ENCODE results near the gene IKZF2. TPM values are rescaled to one million over a fixed set of nuclear protein-coding genes. Genes with fewer than 3 reads are reported as not detected.

Gene IKZF2
- total and polyA plus RNA-seq, 4 donors: 0.35 to 4.7 (median 2.5) TPM

GRCh38 chr2:213189001-213189899 lies 37.8 kb upstream of the IKZF2 start:
- Histone ChIP-seq H3K9me3 (ENCODE audit: control insufficient read depth in 4 of 4, low read length in 3 of 4) (no peaks in the 10 kb centered on the region), H3K4me3 (ENCODE audit: low read depth in 1 of 3, low read length in 3 of 3) (no peak overlapping the region), H3K27me3 (ENCODE audit: control insufficient read depth in 4 of 4, insufficient read depth in 4 of 4, low read length in 3 of 4) (no peaks in the 10 kb centered on the region), H3K4me1 (ENCODE audit: control insufficient read depth in 4 of 4, insufficient read depth in 4 of 4, low read length in 3 of 4) (peaks cover 0 to 8% (median 0%) of the 10 kb centered on the region in 4 donors), H3K36me3 (ENCODE audit: control insufficient read depth in 4 of 4, insufficient read depth in 3 of 4, low read depth in 1 of 4, low read length in 3 of 4) (no peaks in the 10 kb centered on the region), H3K27ac (ENCODE audit: low read depth in 1 of 2, low read length in 2 of 2) (no peak overlapping the region), H3K9ac (ENCODE audit: low read depth in 1 of 2, low read length in 2 of 2) (no peak overlapping the region)
- TF ChIP-seq, protein P1, sequence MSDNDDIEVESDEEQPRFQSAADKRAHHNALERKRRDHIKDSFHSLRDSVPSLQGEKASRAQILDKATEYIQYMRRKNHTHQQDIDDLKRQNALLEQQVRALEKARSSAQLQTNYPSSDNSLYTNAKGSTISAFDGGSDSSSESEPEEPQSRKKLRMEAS (IDR thresholded peaks at IDR 0.05): no peak
- no peak for TF ChIP-seq EGR1 (IDR thresholded peaks at IDR 0.05; ENCODE audit: low read depth in 2 of 2)
- no peak for TF ChIP-seq TAF1 (conservative IDR thresholded peaks at IDR 0.05)
- TF ChIP-seq RAD21 (IDR thresholded peaks at IDR 0.05): no peak
- no peak for TF ChIP-seq FOXA2 (IDR thresholded peaks at IDR 0.05)
- no peak for TF ChIP-seq SP1 (IDR thresholded peaks at IDR 0.05)
- TF ChIP-seq, protein P2, sequence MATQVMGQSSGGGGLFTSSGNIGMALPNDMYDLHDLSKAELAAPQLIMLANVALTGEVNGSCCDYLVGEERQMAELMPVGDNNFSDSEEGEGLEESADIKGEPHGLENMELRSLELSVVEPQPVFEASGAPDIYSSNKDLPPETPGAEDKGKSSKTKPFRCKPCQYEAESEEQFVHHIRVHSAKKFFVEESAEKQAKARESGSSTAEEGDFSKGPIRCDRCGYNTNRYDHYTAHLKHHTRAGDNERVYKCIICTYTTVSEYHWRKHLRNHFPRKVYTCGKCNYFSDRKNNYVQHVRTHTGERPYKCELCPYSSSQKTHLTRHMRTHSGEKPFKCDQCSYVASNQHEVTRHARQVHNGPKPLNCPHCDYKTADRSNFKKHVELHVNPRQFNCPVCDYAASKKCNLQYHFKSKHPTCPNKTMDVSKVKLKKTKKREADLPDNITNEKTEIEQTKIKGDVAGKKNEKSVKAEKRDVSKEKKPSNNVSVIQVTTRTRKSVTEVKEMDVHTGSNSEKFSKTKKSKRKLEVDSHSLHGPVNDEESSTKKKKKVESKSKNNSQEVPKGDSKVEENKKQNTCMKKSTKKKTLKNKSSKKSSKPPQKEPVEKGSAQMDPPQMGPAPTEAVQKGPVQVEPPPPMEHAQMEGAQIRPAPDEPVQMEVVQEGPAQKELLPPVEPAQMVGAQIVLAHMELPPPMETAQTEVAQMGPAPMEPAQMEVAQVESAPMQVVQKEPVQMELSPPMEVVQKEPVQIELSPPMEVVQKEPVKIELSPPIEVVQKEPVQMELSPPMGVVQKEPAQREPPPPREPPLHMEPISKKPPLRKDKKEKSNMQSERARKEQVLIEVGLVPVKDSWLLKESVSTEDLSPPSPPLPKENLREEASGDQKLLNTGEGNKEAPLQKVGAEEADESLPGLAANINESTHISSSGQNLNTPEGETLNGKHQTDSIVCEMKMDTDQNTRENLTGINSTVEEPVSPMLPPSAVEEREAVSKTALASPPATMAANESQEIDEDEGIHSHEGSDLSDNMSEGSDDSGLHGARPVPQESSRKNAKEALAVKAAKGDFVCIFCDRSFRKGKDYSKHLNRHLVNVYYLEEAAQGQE (IDR thresholded peaks at IDR 0.05): no peak
- no peak for TF ChIP-seq FOXA1 (IDR thresholded peaks at IDR 0.05)
- TF ChIP-seq, protein P3, sequence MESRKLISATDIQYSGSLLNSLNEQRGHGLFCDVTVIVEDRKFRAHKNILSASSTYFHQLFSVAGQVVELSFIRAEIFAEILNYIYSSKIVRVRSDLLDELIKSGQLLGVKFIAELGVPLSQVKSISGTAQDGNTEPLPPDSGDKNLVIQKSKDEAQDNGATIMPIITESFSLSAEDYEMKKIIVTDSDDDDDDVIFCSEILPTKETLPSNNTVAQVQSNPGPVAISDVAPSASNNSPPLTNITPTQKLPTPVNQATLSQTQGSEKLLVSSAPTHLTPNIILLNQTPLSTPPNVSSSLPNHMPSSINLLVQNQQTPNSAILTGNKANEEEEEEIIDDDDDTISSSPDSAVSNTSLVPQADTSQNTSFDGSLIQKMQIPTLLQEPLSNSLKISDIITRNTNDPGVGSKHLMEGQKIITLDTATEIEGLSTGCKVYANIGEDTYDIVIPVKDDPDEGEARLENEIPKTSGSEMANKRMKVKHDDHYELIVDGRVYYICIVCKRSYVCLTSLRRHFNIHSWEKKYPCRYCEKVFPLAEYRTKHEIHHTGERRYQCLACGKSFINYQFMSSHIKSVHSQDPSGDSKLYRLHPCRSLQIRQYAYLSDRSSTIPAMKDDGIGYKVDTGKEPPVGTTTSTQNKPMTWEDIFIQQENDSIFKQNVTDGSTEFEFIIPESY (IDR thresholded peaks at IDR 0.05): no peak
- TF ChIP-seq GABPA (IDR thresholded peaks at IDR 0.05 in 1 of 2, conservative IDR thresholded peaks at IDR 0.05 in 1 of 2): no peak
- no peak for TF ChIP-seq ATF3 (IDR thresholded peaks at IDR 0.05)
- TF ChIP-seq JUND (IDR thresholded peaks at IDR 0.05): no peak
- no peak for TF ChIP-seq NR2F2 (IDR thresholded peaks at IDR 0.05)
- TF ChIP-seq YY1 (IDR thresholded peaks at IDR 0.05): no peak
- no peak for TF ChIP-seq HNF4A (conservative IDR thresholded peaks at IDR 0.05)
- 52% methylated on average over 16 of the region's 16 CpGs for WGBS
- no peak for DNase-seq (ENCODE audit: low spot score)

GRCh38 chr2:213188533-213188867 lies 37.1 kb upstream of the IKZF2 start:
- H3K4me3 ChIP-seq (ENCODE audit: low read depth in 1 of 3, low read length in 3 of 3): no peak overlapping the region
- no peaks in the 10 kb centered on the region for H3K9me3 ChIP-seq (ENCODE audit: control insufficient read depth in 4 of 4, low read length in 3 of 4)
- no peak for TF ChIP-seq GABPA (IDR thresholded peaks at IDR 0.05 in 1 of 2, conservative IDR thresholded peaks at IDR 0.05 in 1 of 2)
- no peak for TF ChIP-seq NR2F2 (IDR thresholded peaks at IDR 0.05)
- TF ChIP-seq TAF1 (conservative IDR thresholded peaks at IDR 0.05): no peak
- TF ChIP-seq EGR1 (IDR thresholded peaks at IDR 0.05; ENCODE audit: low read depth in 2 of 2): no peak
- no peak for TF ChIP-seq FOXA2 (IDR thresholded peaks at IDR 0.05)
- TF ChIP-seq HNF4G (IDR thresholded peaks at IDR 0.05): no peak
- TF ChIP-seq, protein P2 (IDR thresholded peaks at IDR 0.05): no peak
- no peak for TF ChIP-seq ATF3 (IDR thresholded peaks at IDR 0.05)
- no peak for TF ChIP-seq SP1 (IDR thresholded peaks at IDR 0.05)
- TF ChIP-seq CTCF (IDR thresholded peaks at IDR 0.05; ENCODE audit: low read depth, low read length, missing input control): no peak
- no peak for TF ChIP-seq RAD21 (IDR thresholded peaks at IDR 0.05)
- no peak for TF ChIP-seq FOXA1 (IDR thresholded peaks at IDR 0.05)
- TF ChIP-seq HNF4A (conservative IDR thresholded peaks at IDR 0.05): no peak
- no peak for TF ChIP-seq JUND (IDR thresholded peaks at IDR 0.05)
- H3K36me3 ChIP-seq (ENCODE audit: control insufficient read depth in 4 of 4, insufficient read depth in 3 of 4, low read depth in 1 of 4, low read length in 3 of 4): no peaks in the 10 kb centered on the region
- peaks cover 0 to 8% (median 0%) of the 10 kb centered on the region in 4 donors for H3K4me1 ChIP-seq (ENCODE audit: control insufficient read depth in 4 of 4, insufficient read depth in 4 of 4, low read length in 3 of 4)
- no peaks in the 10 kb centered on the region for H3K27me3 ChIP-seq (ENCODE audit: control insufficient read depth in 4 of 4, insufficient read depth in 4 of 4, low read length in 3 of 4)
- H3K9ac ChIP-seq (ENCODE audit: low read depth in 1 of 2, low read length in 2 of 2): no peak overlapping the region
- no peak overlapping the region for H3K27ac ChIP-seq (ENCODE audit: low read depth in 1 of 2, low read length in 2 of 2)
- 88% methylated on average over 2 of the region's 2 CpGs for WGBS
- DNase-seq (ENCODE audit: low spot score): no peak
